ENCODE data around the gene TNNI3.
"Not testable (repeated sequence)": the region's sequence is repeated elsewhere in the genome, so short reads cannot be mapped to it uniquely, and the experiment has no call there.

Gene TNNI3

DNA sequence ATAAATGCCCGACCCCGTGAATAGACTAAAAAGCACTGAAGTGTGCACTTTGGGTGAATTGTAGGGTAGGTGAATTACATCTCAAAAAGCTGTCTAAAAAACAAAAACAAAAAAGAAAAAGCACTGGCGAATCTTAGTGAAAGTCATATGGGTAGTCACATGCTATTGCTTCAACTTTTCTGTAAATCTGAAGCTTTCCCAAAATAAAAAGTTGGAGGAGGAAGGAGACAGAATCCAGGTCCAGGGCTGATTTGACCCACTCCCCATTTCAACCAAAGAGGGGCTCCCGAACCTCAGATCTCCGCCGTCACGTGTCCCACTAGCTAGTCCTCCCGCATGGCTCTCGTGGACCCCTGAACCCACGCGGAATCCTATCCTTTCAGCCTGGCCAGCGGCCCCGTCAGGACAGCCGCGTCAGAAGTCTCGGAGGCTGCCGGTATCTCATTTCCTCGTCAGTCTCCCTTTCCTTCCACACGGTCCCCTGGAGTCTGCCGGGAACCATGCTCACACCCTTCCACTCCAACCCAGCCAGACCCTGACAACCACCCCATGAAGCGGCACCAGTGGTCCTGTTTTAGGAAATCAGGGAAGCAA is 46.2 kb downstream of the TNNI3 start:
- DNase-seq = no peak

DNA sequence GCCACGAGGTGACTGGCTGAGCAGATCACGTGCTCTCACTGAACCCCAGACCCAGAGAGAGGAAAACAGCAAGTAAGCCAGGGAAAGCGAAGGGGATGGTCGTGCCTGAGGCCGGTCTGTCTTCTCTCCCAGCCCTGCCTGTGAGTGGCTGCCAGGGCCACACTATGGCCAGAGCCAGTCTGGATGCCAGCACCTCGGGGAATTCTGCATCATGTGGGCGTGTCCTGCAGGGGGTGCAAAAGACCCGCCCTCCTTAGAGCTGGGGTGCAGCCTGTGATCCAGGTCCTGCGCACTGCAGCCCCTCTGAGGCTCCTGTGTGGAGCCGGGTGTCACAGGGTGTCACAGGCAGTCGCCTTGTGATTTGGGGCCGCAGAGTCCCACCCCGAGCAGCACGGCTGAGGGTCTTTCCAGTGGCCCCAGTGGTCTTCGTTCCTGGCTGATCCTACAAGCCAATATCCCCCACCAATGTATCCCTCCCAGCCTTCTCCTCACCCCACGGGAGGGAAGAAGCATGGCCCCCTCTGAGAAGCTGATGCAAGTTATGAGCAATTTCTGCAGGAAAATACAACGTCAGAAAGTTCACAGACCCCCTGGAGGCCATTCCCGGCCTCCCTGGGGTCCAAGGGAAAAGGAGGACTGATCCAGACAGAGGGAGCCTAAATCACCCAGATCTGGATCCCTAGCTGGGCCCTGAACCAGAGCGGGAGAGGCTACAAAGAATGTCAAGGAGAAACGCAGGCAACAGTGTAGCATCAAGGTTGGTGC is 47.8 kb downstream of the TNNI3 start:
- DNase-seq = no peak

- DNase-seq = not testable (repeated sequence)
Observed at GRCh38 chr19:55107252-55107651, 50.3 kb downstream of the TNNI3 start.

DNA sequence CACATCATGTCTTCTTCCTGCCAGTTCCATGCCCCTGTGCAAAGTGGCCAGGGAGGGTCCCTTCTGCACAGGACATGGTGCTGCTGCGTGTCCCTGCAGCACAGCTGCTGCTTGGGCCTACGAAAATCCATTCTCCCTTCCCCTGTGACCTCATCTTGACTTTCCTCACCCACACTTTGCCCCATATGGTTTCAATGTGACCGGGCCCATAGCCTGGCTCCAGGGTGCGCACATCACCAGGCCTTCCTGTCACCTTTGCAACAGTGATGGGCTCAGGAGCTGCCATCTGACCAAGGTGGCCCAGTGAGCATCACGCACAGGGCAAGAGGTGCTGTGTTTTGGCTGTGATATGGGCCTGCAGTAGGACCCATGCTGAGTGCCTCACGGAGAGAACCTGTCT is 50.9 kb downstream of the TNNI3 start:
- DNase-seq = no peak

- no peak for DNase-seq
Observed at GRCh38 chr19:55105237-55105636, 52.3 kb downstream of the TNNI3 start.

- DNase-seq = no peak
Observed at GRCh38 chr19:55103190-55103589, 54.3 kb downstream of the TNNI3 start.
